Loucy (cell line): ENCODE results near the gene ARHGAP32.

Source experiments
- H2AFZ ChIP-seq: fragments of 200-600 bp; sonication (generic); 2 replicates; pipeline ENCODE4 v1.6.0; 2016; ENCODE audit warnings: antibody characterized with exemption, mild to moderate bottlenecking, low read length, moderate library complexity
- H3F3A ChIP-seq: fragments of 200-600 bp; 2 replicates; pipeline ENCODE4 v1.6.0; 2016; ENCODE audit warnings: antibody characterized with exemption, low read depth, mild to moderate bottlenecking
- H3K27me3 ChIP-seq: fragments of 200-600 bp; sonication (generic); 2 replicates; pipeline ENCODE4 v1.6.1; 2014; ENCODE audit warnings: low read length, mild to moderate bottlenecking; ENCODE audit not compliant: insufficient read depth, poor library complexity, severe bottlenecking
- H3K36me3 ChIP-seq: fragments of 200-600 bp; sonication (generic); 2 replicates; pipeline ENCODE4 v1.6.1; 2016; ENCODE audit warnings: low read length; ENCODE audit not compliant: insufficient read depth
- H3K4me1 ChIP-seq: fragments of 200-600 bp; sonication (generic); 2 replicates; pipeline ENCODE4 v1.5.1; 2014; ENCODE audit warnings: low read length, mild to moderate bottlenecking; ENCODE audit not compliant: insufficient read depth, poor library complexity, severe bottlenecking
- H3K4me2 ChIP-seq: fragments of 200-600 bp; sonication (generic); 2 replicates; pipeline ENCODE4 v1.6.0; 2014; ENCODE audit warnings: antibody characterized with exemption, low read length, low read depth, mild to moderate bottlenecking; ENCODE audit not compliant: poor library complexity, severe bottlenecking
- H3K4me3 ChIP-seq: fragments of 200-600 bp; sonication (generic); 2 replicates; pipeline ENCODE4 v1.5.1; 2014; ENCODE audit warnings: low read length, mild to moderate bottlenecking, mixed read lengths; ENCODE audit not compliant: poor library complexity, severe bottlenecking
- H3K79me2 ChIP-seq: fragments of 200-600 bp; sonication (generic); 2 replicates; pipeline ENCODE4 v1.6.1; 2014; ENCODE audit warnings: low read length; ENCODE audit not compliant: insufficient read depth
- H3K9ac ChIP-seq: fragments of 200-600 bp; sonication (generic); 2 replicates; pipeline ENCODE4 v1.6.0; 2014; ENCODE audit warnings: mild to moderate bottlenecking, low read depth, low read length, moderate library complexity; ENCODE audit not compliant: poor library complexity, severe bottlenecking
- H3K9me2 ChIP-seq: fragments of 200-600 bp; sonication (generic); replicated peaks from 2 replicates; pipeline ENCODE4 v1.6.1; 2016; ENCODE audit warnings: low read depth, low read length, mixed read lengths
- H3K9me3 ChIP-seq: fragments of 200-600 bp; sonication (generic); 2 replicates; pipeline ENCODE4 v1.6.1; 2014; ENCODE audit warnings: mild to moderate bottlenecking, antibody characterized with exemption, low read length, low read depth; ENCODE audit not compliant: insufficient read depth
- H4K20me1 ChIP-seq: fragments of 200-600 bp; sonication (generic); 2 replicates; pipeline ENCODE4 v1.6.0; 2014; ENCODE audit warnings: antibody characterized with exemption, low read length, mild to moderate bottlenecking; ENCODE audit not compliant: insufficient read depth, poor library complexity, severe bottlenecking
- EZH2phosphoT487 ChIP-seq: fragments of 200-600 bp; IDR thresholded peaks from 2 replicates; pipeline ENCODE4 v1.6.1; 2018; ENCODE audit warnings: antibody characterized with exemption, mild to moderate bottlenecking, moderate library complexity, borderline replicate concordance
- TF ChIP-seq, protein P1 (sequence below): fragments of 200-600 bp; sonication (generic); conservative IDR thresholded peaks from 2 replicates; pipeline ENCODE4 v1.5.1; 2014; ENCODE audit warnings: mild to moderate bottlenecking, antibody characterized with exemption, low read length

Gene ARHGAP32

DNA sequence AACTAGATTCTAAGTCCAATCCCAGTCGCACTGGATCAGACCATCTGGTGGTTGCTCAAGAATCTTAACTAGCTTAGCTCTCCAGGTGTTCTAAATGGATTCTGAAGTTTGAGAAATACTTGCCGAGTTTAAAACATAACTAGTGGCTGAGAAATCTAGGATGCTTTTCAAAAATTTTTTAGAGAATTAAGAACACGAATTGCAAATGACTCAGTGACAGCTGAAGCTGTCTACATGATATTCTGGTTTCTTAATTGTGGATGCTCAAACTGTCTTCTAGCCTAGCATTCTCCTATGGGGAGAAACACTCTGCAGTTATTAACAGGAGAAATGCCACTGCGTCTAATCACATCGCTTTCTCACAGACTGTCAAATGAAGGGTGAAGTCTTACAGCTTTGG is 229.2 kb downstream of the ARHGAP32 start:
- no peaks in the 10 kb centered on the region for H3K9me3 ChIP-seq
- no peaks in the 10 kb centered on the region for H3K9me2 ChIP-seq
- H3K4me1 ChIP-seq: peaks cover 20% of the 10 kb centered on the region
- H3F3A ChIP-seq: no peaks in the 10 kb centered on the region
- no peak overlapping the region for H3K4me2 ChIP-seq
- H3K4me3 ChIP-seq: no peak overlapping the region
- no peaks in the 10 kb centered on the region for H3K79me2 ChIP-seq
- H3K27me3 ChIP-seq: no peaks in the 10 kb centered on the region
- no peaks in the 10 kb centered on the region for H4K20me1 ChIP-seq
- H3K36me3 ChIP-seq: no peaks in the 10 kb centered on the region
- H3K9ac ChIP-seq: no peak overlapping the region
- TF ChIP-seq EZH2phosphoT487: no peak
- H2AFZ ChIP-seq: no peak overlapping the region

DNA sequence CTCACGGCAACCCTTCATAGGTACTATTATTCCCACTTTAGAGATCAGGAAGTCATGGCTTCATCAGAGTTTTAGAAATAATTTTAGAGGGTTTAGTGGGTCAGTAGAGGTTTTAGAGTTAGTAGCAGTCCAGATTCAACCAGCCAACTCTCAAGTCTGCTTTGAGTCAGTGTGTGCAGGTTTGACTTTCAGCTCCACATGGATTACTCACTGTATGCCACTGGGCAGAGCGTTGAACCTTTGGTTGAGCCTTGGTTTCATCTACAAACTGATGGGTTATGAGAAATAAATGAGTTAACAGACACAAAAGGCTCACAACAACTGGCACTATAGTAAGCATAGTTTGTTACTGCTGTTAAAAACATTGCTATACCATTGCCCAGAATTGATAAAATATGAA is 230.5 kb downstream of the ARHGAP32 start:
- Histone ChIP-seq H3K9me2 (no peaks in the 10 kb centered on the region), H3K79me2 (no peaks in the 10 kb centered on the region), H3K4me2 (no peak overlapping the region), H2AFZ (no peak overlapping the region), H3F3A (no peaks in the 10 kb centered on the region), H3K9ac (no peak overlapping the region), H3K4me1 (peaks cover 20% of the 10 kb centered on the region), H3K36me3 (no peaks in the 10 kb centered on the region), H3K4me3 (no peak overlapping the region), H3K9me3 (no peaks in the 10 kb centered on the region), H3K27me3 (no peaks in the 10 kb centered on the region), H4K20me1 (no peaks in the 10 kb centered on the region)
- TF ChIP-seq EZH2phosphoT487: no peak
- TF ChIP-seq, protein P1, sequence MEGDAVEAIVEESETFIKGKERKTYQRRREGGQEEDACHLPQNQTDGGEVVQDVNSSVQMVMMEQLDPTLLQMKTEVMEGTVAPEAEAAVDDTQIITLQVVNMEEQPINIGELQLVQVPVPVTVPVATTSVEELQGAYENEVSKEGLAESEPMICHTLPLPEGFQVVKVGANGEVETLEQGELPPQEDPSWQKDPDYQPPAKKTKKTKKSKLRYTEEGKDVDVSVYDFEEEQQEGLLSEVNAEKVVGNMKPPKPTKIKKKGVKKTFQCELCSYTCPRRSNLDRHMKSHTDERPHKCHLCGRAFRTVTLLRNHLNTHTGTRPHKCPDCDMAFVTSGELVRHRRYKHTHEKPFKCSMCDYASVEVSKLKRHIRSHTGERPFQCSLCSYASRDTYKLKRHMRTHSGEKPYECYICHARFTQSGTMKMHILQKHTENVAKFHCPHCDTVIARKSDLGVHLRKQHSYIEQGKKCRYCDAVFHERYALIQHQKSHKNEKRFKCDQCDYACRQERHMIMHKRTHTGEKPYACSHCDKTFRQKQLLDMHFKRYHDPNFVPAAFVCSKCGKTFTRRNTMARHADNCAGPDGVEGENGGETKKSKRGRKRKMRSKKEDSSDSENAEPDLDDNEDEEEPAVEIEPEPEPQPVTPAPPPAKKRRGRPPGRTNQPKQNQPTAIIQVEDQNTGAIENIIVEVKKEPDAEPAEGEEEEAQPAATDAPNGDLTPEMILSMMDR: no peak

DNA sequence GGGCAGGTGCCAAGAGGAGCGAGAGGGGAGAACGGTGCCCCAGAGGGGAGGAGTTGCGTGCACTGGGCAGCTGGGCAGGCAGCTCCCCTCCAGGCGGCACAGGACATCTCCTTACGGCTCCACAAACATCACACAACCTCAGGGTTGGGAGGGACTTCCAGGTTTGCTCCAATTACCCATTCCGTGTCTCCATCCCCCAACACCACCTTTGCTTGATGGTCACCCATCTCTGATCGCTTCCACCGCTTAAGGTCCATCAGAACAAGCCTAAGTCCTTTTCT is 235.0 kb downstream of the ARHGAP32 start:
- H3K4me1 ChIP-seq: no peaks in the 10 kb centered on the region

More for the DNA sequence above, 235.0 kb downstream of the ARHGAP32 start:
- Histone ChIP-seq H3K4me2 (no peak overlapping the region), H3K27me3 (no peaks in the 10 kb centered on the region), H3K79me2 (no peaks in the 10 kb centered on the region), H4K20me1 (no peaks in the 10 kb centered on the region), H2AFZ (no peak overlapping the region), H3K9me3 (no peaks in the 10 kb centered on the region), H3K36me3 (no peaks in the 10 kb centered on the region), H3K9ac (no peak overlapping the region), H3K4me3 (no peak overlapping the region), H3K9me2 (no peaks in the 10 kb centered on the region), H3F3A (no peaks in the 10 kb centered on the region)
- TF ChIP-seq EZH2phosphoT487: no peak
- TF ChIP-seq, protein P1: no peak
